DMS79 (cell line): ENCODE data around the gene MARK1.
"Not testable (repeated sequence)": the region's sequence is repeated elsewhere in the genome, so short reads cannot be mapped to it uniquely, and the experiment has no call there.

Source experiments
- DNase-seq: peaks from one replicate; lab custom pipeline; 2025; lab: John Stamatoyannopoulos, UW

Gene MARK1

GRCh38 chr1:220528679-220529501 is 954 bp downstream of the MARK1 start:
- peak; percentile 41 for DNase-seq

GRCh38 chr1:220529521-220530020 is 1.6 kb downstream of the MARK1 start:
- no peak for DNase-seq

GRCh38 chr1:220533504-220534109 is 5.7 kb downstream of the MARK1 start:
- DNase-seq: no peak

GRCh38 chr1:220544901-220545303 is 17.0 kb downstream of the MARK1 start:
- DNase-seq: peak; percentile 90

- DNase-seq: no peak
These were observed 23.0 kb downstream of the MARK1 start for GRCh38 chr1:220550811-220551399.

GRCh38 chr1:220551718-220552117 is 23.8 kb downstream of the MARK1 start:
- no peak for DNase-seq

GRCh38 chr1:220552672-220553260 is 24.8 kb downstream of the MARK1 start:
- no peak for DNase-seq

GRCh38 chr1:220556641-220557040 is 28.7 kb downstream of the MARK1 start:
- DNase-seq: no peak

GRCh38 chr1:220563564-220563963 is 35.6 kb downstream of the MARK1 start:
- no peak for DNase-seq

- no peak for DNase-seq
These were observed 36.3 kb downstream of the MARK1 start for GRCh38 chr1:220564216-220564615.

- DNase-seq: no peak
These were observed 37.7 kb downstream of the MARK1 start for GRCh38 chr1:220565670-220566069.

GRCh38 chr1:220566869-220567268 is 38.9 kb downstream of the MARK1 start:
- DNase-seq: no peak

GRCh38 chr1:220572416-220572815 is 44.5 kb downstream of the MARK1 start:
- DNase-seq: no peak

- no peak for DNase-seq
These were observed 45.9 kb downstream of the MARK1 start for GRCh38 chr1:220573836-220574235.

GRCh38 chr1:220575718-220576497 is 48.0 kb downstream of the MARK1 start:
- no peak for DNase-seq

- no peak for DNase-seq
These were observed 50.0 kb downstream of the MARK1 start for GRCh38 chr1:220577926-220578325.

- no peak for DNase-seq
These were observed 51.4 kb downstream of the MARK1 start for GRCh38 chr1:220579317-220579716.

GRCh38 chr1:220592714-220593113 is 64.8 kb downstream of the MARK1 start:
- DNase-seq: no peak

GRCh38 chr1:220594356-220594755 is 66.4 kb downstream of the MARK1 start:
- no peak for DNase-seq

GRCh38 chr1:220595179-220595578 is 67.2 kb downstream of the MARK1 start:
- no peak for DNase-seq

- no peak for DNase-seq
These were observed 77.0 kb downstream of the MARK1 start for GRCh38 chr1:220604926-220605325.

- not testable (repeated sequence) for DNase-seq
These were observed 77.7 kb downstream of the MARK1 start for GRCh38 chr1:220605651-220606050.
